ENCODE data around the gene PSME3. TPM values are rescaled to one million over a fixed set of nuclear protein-coding genes. Genes with fewer than 3 reads are reported as not detected.

PSME3 gene
- polyA plus RNA-seq, 1 of the 3 experiments (the other 2 are of a cell fraction): 139 TPM

DNA sequence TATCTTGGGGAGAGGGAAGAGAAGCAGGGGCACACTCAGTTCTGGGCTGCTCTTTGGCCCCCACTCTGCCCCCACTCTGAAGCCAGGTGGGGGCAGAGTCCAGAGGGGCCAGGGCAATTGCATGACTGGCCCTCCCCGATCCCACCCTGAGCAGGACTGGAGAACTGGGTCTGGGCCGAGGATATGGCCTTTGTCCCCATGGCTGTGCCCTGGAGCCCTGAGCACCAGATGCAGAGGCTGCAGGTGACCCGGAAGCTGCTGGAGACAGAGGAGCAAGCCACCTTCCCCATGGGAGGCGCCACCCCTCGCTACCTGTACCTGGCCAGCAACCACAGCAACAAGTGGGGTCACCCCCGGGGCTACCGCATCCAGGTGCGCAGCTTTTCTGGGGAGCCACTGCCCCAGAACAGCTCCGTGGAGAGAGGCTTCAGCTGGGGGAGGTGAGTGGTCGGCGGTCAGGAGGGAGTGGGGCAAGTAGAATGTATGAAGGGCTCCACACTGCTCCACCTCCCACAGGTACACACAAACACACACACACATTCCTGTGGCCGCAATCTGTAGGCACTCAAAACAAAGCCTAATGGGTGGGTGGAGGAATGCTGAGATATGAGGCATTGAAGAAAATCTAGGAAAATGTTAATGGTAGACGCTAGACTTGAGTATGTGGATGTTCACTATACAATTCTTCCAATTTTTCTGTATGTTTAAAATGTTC, 39.2 kb downstream of the PSME3 start:
- Histone ChIP-seq H2AFZ (ENCODE audit: low read depth) (no peak overlapping the region), H3K27ac (ENCODE audit: low read depth in 2 of 2, low read length in 1 of 2) (no peak overlapping the region), H4K20me1 (ENCODE audit: insufficient read depth) (no peaks in the 10 kb centered on the region), H3K4me2 (no peak overlapping the region), H3K4me3 (ENCODE audit: low read depth in 2 of 2, low read length in 1 of 2) (no peak overlapping the region), H3K36me3 (replicated peaks in 1 of 2; ENCODE audit: control insufficient read depth in 1 of 2, insufficient read depth in 2 of 2, low read length in 1 of 2) (no peaks in the 10 kb centered on the region), H3K9me2 (no peaks in the 10 kb centered on the region), H3K79me2 (ENCODE audit: insufficient read depth) (no peaks in the 10 kb centered on the region), H3K9me3 (peaks cover 6% of the 10 kb centered on the region), H3K4me1 (ENCODE audit: control insufficient read depth in 1 of 2, insufficient read depth in 2 of 2, low read depth in 1 of 2, low read length in 1 of 2) (no peaks in the 10 kb centered on the region), H3F3A (replicated peaks; ENCODE audit: insufficient read depth) (no peaks in the 10 kb centered on the region), H3K27me3 (ENCODE audit: insufficient read depth) (peaks cover 36% of the 10 kb centered on the region), H3K9ac (no peak overlapping the region)
- WGBS (ENCODE audit: low lambda C conversion rate): 50% methylated on average over 10 of the region's 13 CpGs
- POLR2A ChIA-PET: no interaction called here
- DNase-seq: no peak
- TF ChIP-seq RFX5 (IDR thresholded peaks at IDR 0.05; ENCODE audit: low read length) (no peak), GABPA (IDR thresholded peaks at IDR 0.05; ENCODE audit: low read depth) (no peak), FOXM1 (IDR thresholded peaks at IDR 0.05; ENCODE audit: low read depth) (no peak), NRF1 (IDR thresholded peaks at IDR 0.05; ENCODE audit: low read depth, low read length) (no peak), POLR2AphosphoS5 (IDR thresholded peaks at IDR 0.05; ENCODE audit: low read depth, low read length) (no peak), EP300 (IDR thresholded peaks at IDR 0.05; ENCODE audit: borderline replicate concordance in 1 of 2, low read depth in 1 of 2, low read length in 1 of 2) (no peak), TCF12 (IDR thresholded peaks at IDR 0.05) (no peak), RXRA (IDR thresholded peaks at IDR 0.05; ENCODE audit: borderline replicate concordance, low read depth) (no peak), YY1 (IDR thresholded peaks at IDR 0.05; ENCODE audit: low read depth) (no peak), ELF1 (IDR thresholded peaks at IDR 0.05) (no peak), TEAD4 (IDR thresholded peaks at IDR 0.05; ENCODE audit: borderline replicate concordance, insufficient read depth) (no peak), RAD21 (IDR thresholded peaks at IDR 0.05; ENCODE audit: low read length) (no peak)
- TF ChIP-seq, protein P1, sequence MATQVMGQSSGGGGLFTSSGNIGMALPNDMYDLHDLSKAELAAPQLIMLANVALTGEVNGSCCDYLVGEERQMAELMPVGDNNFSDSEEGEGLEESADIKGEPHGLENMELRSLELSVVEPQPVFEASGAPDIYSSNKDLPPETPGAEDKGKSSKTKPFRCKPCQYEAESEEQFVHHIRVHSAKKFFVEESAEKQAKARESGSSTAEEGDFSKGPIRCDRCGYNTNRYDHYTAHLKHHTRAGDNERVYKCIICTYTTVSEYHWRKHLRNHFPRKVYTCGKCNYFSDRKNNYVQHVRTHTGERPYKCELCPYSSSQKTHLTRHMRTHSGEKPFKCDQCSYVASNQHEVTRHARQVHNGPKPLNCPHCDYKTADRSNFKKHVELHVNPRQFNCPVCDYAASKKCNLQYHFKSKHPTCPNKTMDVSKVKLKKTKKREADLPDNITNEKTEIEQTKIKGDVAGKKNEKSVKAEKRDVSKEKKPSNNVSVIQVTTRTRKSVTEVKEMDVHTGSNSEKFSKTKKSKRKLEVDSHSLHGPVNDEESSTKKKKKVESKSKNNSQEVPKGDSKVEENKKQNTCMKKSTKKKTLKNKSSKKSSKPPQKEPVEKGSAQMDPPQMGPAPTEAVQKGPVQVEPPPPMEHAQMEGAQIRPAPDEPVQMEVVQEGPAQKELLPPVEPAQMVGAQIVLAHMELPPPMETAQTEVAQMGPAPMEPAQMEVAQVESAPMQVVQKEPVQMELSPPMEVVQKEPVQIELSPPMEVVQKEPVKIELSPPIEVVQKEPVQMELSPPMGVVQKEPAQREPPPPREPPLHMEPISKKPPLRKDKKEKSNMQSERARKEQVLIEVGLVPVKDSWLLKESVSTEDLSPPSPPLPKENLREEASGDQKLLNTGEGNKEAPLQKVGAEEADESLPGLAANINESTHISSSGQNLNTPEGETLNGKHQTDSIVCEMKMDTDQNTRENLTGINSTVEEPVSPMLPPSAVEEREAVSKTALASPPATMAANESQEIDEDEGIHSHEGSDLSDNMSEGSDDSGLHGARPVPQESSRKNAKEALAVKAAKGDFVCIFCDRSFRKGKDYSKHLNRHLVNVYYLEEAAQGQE (IDR thresholded peaks at IDR 0.05; ENCODE audit: low read depth, low read length): no peak
- TF ChIP-seq, protein P2, sequence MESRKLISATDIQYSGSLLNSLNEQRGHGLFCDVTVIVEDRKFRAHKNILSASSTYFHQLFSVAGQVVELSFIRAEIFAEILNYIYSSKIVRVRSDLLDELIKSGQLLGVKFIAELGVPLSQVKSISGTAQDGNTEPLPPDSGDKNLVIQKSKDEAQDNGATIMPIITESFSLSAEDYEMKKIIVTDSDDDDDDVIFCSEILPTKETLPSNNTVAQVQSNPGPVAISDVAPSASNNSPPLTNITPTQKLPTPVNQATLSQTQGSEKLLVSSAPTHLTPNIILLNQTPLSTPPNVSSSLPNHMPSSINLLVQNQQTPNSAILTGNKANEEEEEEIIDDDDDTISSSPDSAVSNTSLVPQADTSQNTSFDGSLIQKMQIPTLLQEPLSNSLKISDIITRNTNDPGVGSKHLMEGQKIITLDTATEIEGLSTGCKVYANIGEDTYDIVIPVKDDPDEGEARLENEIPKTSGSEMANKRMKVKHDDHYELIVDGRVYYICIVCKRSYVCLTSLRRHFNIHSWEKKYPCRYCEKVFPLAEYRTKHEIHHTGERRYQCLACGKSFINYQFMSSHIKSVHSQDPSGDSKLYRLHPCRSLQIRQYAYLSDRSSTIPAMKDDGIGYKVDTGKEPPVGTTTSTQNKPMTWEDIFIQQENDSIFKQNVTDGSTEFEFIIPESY (IDR thresholded peaks at IDR 0.05; ENCODE audit: borderline replicate concordance, low read depth): no peak
- CTCF ChIA-PET: no interaction called here
